ENCODE measurements around the gene DOP1A. TPM values are rescaled to one million over a fixed set of nuclear protein-coding genes. Genes with fewer than 3 reads are reported as not detected.

DOP1A gene
- total RNA-seq, 1 experiment from 2014 or later, result 16.1 TPM

DNA sequence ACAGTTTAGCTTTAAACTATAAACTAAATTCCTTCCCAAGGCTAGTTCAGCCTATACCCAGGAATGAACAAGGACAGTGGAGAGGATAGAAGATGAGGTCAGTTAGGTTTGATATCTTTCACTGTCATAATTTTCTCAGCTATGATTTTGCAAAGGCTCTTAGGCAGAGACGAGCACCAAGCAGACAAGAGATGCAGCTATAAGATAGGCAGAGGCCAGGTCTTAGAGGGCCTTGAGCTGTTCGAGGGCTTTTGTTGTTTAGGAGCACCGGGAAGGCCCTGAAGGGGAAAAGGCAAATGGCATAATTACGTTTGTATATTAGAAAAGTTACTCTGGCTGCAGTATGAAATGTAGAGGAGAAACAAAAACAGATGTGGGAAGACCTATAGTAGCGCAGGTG, 59.8 kb downstream of the DOP1A start:
- Histone ChIP-seq H3K4me1 (no peaks in the 10 kb centered on the region), H3K27me3 (replicated peaks; ENCODE audit: control insufficient read depth, insufficient read depth, low read length) (no peaks in the 10 kb centered on the region), H3K36me3 (ENCODE audit: control insufficient read depth, insufficient read depth, low read length) (no peaks in the 10 kb centered on the region; the same call in 1 of the 2 replicates), H3K4me3 (ENCODE audit: low read depth, low read length) (no peak overlapping the region), H3K9me3 (no peaks in the 10 kb centered on the region)
- CTCF ChIA-PET, result no interaction called here
- TF ChIP-seq, protein P1, sequence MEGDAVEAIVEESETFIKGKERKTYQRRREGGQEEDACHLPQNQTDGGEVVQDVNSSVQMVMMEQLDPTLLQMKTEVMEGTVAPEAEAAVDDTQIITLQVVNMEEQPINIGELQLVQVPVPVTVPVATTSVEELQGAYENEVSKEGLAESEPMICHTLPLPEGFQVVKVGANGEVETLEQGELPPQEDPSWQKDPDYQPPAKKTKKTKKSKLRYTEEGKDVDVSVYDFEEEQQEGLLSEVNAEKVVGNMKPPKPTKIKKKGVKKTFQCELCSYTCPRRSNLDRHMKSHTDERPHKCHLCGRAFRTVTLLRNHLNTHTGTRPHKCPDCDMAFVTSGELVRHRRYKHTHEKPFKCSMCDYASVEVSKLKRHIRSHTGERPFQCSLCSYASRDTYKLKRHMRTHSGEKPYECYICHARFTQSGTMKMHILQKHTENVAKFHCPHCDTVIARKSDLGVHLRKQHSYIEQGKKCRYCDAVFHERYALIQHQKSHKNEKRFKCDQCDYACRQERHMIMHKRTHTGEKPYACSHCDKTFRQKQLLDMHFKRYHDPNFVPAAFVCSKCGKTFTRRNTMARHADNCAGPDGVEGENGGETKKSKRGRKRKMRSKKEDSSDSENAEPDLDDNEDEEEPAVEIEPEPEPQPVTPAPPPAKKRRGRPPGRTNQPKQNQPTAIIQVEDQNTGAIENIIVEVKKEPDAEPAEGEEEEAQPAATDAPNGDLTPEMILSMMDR (IDR thresholded peaks at IDR 0.05; ENCODE audit: insufficient read depth in 1 of 2, low read depth in 1 of 2, low read length in 1 of 2, severe bottlenecking in 1 of 2, unreplicated experiment in 1 of 2), result no peak
- no peak overlapping the region for H3K4me3 Mint-ChIP-seq (ENCODE audit: unreplicated experiment)
- intact Hi-C loops (cut with micrococcal nuclease; ENCODE audit: unreplicated experiment), result no loop called here
- H3K27ac Mint-ChIP-seq (ENCODE audit: unreplicated experiment), result no peak overlapping the region
- DNase-seq, result no peak
- BruUV-seq (replicated peaks), result no TSS peak
- POLR2A ChIA-PET, result no interaction called here
- peaks cover 20% of the 10 kb centered on the region for H3K36me3 Mint-ChIP-seq (ENCODE audit: insufficient read depth, unreplicated experiment)
- H3K27me3 Mint-ChIP-seq (ENCODE audit: insufficient read depth, unreplicated experiment), result no peaks in the 10 kb centered on the region
- no peaks in the 10 kb centered on the region for H3K9me3 Mint-ChIP-seq (ENCODE audit: unreplicated experiment)
- H3K4me1 Mint-ChIP-seq (ENCODE audit: low read depth, unreplicated experiment), result peaks cover 5% of the 10 kb centered on the region

DNA sequence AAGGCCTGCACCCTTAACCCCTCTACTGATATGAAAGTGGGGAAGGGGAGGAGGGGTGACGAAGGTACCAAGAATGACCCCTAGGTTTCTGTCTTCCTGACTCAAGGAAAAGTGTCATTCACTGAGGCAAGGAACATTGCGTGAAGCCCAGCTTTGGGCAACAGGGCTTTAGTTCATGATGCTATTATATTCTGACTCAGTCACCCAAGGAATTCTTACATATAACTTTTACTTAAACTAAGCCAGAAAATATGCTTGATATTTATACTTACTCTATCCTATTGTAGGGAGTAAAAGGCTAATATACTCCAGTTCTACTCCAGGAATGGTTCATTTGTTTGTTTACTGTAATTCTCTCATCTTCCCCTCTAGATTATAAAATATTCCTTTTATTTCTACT, 60.5 kb downstream of the DOP1A start:
- H3K9me3 ChIP-seq, result no peaks in the 10 kb centered on the region
- no peak overlapping the region for H3K27ac Mint-ChIP-seq (ENCODE audit: unreplicated experiment)
- no peak overlapping the region for H3K4me3 Mint-ChIP-seq (ENCODE audit: unreplicated experiment)
- ChIA-PET CTCF (no interaction called here), POLR2A (no interaction called here)
- H3K27me3 ChIP-seq (replicated peaks; ENCODE audit: control insufficient read depth, insufficient read depth, low read length), result no peaks in the 10 kb centered on the region
- H3K4me3 ChIP-seq (ENCODE audit: low read depth, low read length), result no peak overlapping the region
- H3K27me3 Mint-ChIP-seq (ENCODE audit: insufficient read depth, unreplicated experiment), result no peaks in the 10 kb centered on the region
- BruUV-seq (replicated peaks), result no TSS peak
- intact Hi-C loops (cut with micrococcal nuclease; ENCODE audit: unreplicated experiment), result no loop called here
- H3K4me1 ChIP-seq, result no peaks in the 10 kb centered on the region
- H3K36me3 Mint-ChIP-seq (ENCODE audit: insufficient read depth, unreplicated experiment), result peaks cover 20% of the 10 kb centered on the region
- TF ChIP-seq, protein P1 (IDR thresholded peaks at IDR 0.05; ENCODE audit: insufficient read depth in 1 of 2, low read depth in 1 of 2, low read length in 1 of 2, severe bottlenecking in 1 of 2, unreplicated experiment in 1 of 2), result no peak
- peaks cover 5% of the 10 kb centered on the region for H3K4me1 Mint-ChIP-seq (ENCODE audit: low read depth, unreplicated experiment)
- H3K9me3 Mint-ChIP-seq (ENCODE audit: unreplicated experiment), result no peaks in the 10 kb centered on the region
- no peaks in the 10 kb centered on the region; the same call in 1 of the 2 replicates for H3K36me3 ChIP-seq (ENCODE audit: control insufficient read depth, insufficient read depth, low read length)
- no peak for DNase-seq

DNA sequence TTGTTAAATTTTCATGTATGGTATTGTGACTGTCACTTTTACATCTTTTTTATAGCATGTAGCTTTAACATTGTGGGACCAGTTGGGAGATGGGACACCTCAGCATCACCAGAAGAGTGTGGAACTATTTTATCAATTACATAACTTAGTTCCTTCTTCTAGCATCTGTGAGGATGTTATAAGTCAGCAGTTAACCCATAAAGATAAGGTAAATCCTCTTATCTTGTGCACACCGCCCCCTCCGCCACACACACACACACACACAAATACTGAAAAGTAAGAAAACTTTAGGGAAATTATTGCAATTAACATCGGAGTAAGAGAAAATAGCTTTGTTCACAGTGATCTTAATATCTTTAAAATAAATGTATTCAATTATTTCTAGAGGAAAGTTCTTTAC, 64.7 kb downstream of the DOP1A start:
- TF ChIP-seq, protein P1 (IDR thresholded peaks at IDR 0.05; ENCODE audit: insufficient read depth in 1 of 2, low read depth in 1 of 2, low read length in 1 of 2, severe bottlenecking in 1 of 2, unreplicated experiment in 1 of 2), result no peak
- Mint-ChIP-seq H3K4me3 (ENCODE audit: unreplicated experiment) (no peak overlapping the region), H3K36me3 (ENCODE audit: insufficient read depth, unreplicated experiment) (peaks cover 12% of the 10 kb centered on the region)

More for the DNA sequence above, 64.7 kb downstream of the DOP1A start:
- no peaks in the 10 kb centered on the region for H3K9me3 Mint-ChIP-seq (ENCODE audit: unreplicated experiment)
- intact Hi-C loops (cut with micrococcal nuclease; ENCODE audit: unreplicated experiment), result no loop called here
- H3K36me3 ChIP-seq (ENCODE audit: control insufficient read depth, insufficient read depth, low read length), result no peaks in the 10 kb centered on the region; the same call in 1 of the 2 replicates
- CTCF ChIA-PET, result no interaction called here
- no peaks in the 10 kb centered on the region for H3K27me3 Mint-ChIP-seq (ENCODE audit: insufficient read depth, unreplicated experiment)
- no TSS peak for BruUV-seq (replicated peaks)
- H3K4me1 ChIP-seq, result no peaks in the 10 kb centered on the region
- no peak overlapping the region for H3K4me3 ChIP-seq (ENCODE audit: low read depth, low read length)
- peak; percentile 9 to 38 for DNase-seq
- H3K4me1 Mint-ChIP-seq (ENCODE audit: low read depth, unreplicated experiment), result peaks cover 5% of the 10 kb centered on the region
- no peaks in the 10 kb centered on the region for H3K27me3 ChIP-seq (replicated peaks; ENCODE audit: control insufficient read depth, insufficient read depth, low read length)
- no peak overlapping the region for H3K27ac Mint-ChIP-seq (ENCODE audit: unreplicated experiment)
- POLR2A ChIA-PET, result no interaction called here
- no peaks in the 10 kb centered on the region for H3K9me3 ChIP-seq

Data from Caco-2 (cell line).